Thymus (tissue), 2 donors: Measurements from ENCODE around the gene TANC2. TPM values are rescaled to one million over a fixed set of nuclear protein-coding genes. Genes with fewer than 3 reads are reported as not detected.

ENCODE experiments used
- polyA plus RNA-seq: library from polyadenylated mRNA; stranded (reverse); fragments of 200-250 nt; gene quantifications from one replicate; pipeline ENCODE4 v1.2.3, GENCODE V29; 2013
- total RNA-seq: library from RNA; stranded (reverse); fragments of 120-200 nt; gene quantifications from one replicate; pipeline ENCODE4 v1.2.4, GENCODE V29; 2013
- donor health status: healthy.

The TANC2 gene
- total and polyA plus RNA-seq, 2 donors: 2.5 to 7.8 TPM

Other genes with a start within 250 kb of the TANC2 start
- 0.14 TPM for gene MARCHF10, start 157.9 kb upstream of the TANC2 start, total RNA-seq
- 1.1 TPM for gene MARCHF10, start 157.9 kb upstream of the TANC2 start, polyA plus RNA-seq